ENCODE data around the gene RASA3. TPM values are rescaled to one million over a fixed set of nuclear protein-coding genes. Genes with fewer than 3 reads are reported as not detected.

RASA3 gene
- total RNA-seq, 1 experiment from 2014 or later, result 0.26 TPM

DNA sequence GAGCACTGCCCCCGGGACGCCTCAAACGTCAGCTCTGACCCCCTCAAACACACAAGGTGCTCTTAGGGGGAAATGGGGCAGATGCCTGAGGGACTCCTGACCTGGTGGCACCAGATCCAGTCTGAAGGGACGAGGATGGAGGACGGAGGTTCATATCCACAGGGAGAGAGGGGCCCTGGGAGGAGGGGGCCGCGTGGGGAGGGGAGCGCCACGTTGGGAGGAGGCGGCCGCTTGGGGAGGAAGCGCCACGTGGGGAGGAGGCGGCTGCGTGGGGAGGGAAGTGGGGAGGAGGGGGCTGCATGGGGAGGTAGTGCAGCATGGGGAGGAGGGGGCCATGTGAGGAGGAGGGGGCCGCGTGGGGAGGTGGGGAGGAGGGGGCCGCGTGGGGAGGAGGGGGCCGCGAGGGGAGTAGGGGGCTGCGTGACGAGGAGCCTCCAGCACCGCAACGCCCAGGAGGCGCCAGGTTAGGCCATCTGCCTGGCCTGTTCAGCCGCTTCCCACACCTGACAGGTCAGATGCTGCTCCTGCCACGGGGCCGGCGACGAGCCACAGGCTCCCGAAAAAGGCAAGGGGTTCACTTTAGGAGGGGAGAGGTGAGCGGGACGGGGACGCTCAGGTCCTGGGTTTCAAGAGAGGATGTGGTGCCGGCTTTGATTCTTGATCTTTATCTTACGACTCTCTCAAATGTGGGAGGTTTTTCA is 121.9 kb downstream of the RASA3 start:
- Mint-ChIP-seq H3K9me3 (ENCODE audit: low read depth, unreplicated experiment) (no peaks in the 10 kb centered on the region), H3K36me3 (ENCODE audit: insufficient read depth, unreplicated experiment) (no peaks in the 10 kb centered on the region), H3K4me3 (ENCODE audit: low read depth, unreplicated experiment) (no peak overlapping the region), H3K4me1 (ENCODE audit: low read depth, unreplicated experiment) (no peaks in the 10 kb centered on the region), H3K27me3 (ENCODE audit: unreplicated experiment) (no peaks in the 10 kb centered on the region), H3K27ac (ENCODE audit: unreplicated experiment) (no peak overlapping the region)
- no peak for TF ChIP-seq CTCF (IDR thresholded peaks at IDR 0.05; ENCODE audit: unreplicated experiment)
- DNase-seq, result no peak
- BruUV-seq (replicated peaks), result no TSS peak
- intact Hi-C loops (cut with micrococcal nuclease; ENCODE audit: unreplicated experiment), result no loop called here
- CTCF ChIA-PET, result no interaction called here

GRCh38 chr13:114009590-114010400 is 122.6 kb downstream of the RASA3 start:
- BruUV-seq (replicated peaks), result no TSS peak
- H3K27me3 Mint-ChIP-seq (ENCODE audit: unreplicated experiment), result no peaks in the 10 kb centered on the region
- no peaks in the 10 kb centered on the region for H3K36me3 Mint-ChIP-seq (ENCODE audit: insufficient read depth, unreplicated experiment)
- DNase-seq, result no peak
- no peaks in the 10 kb centered on the region for H3K9me3 Mint-ChIP-seq (ENCODE audit: low read depth, unreplicated experiment)
- no peaks in the 10 kb centered on the region for H3K4me1 Mint-ChIP-seq (ENCODE audit: low read depth, unreplicated experiment)
- TF ChIP-seq CTCF (IDR thresholded peaks at IDR 0.05; ENCODE audit: unreplicated experiment), result no peak
- intact Hi-C loops (cut with micrococcal nuclease; ENCODE audit: unreplicated experiment), result no loop called here
- CTCF ChIA-PET, result no interaction called here
- H3K4me3 Mint-ChIP-seq (ENCODE audit: low read depth, unreplicated experiment), result no peak overlapping the region
- no peak overlapping the region for H3K27ac Mint-ChIP-seq (ENCODE audit: unreplicated experiment)

GRCh38 chr13:114008964-114009589 is 123.3 kb downstream of the RASA3 start:
- no peak overlapping the region for H3K27ac Mint-ChIP-seq (ENCODE audit: unreplicated experiment)
- no peaks in the 10 kb centered on the region for H3K27me3 Mint-ChIP-seq (ENCODE audit: unreplicated experiment)
- CTCF ChIA-PET, result no interaction called here
- no peak for DNase-seq
- no peaks in the 10 kb centered on the region for H3K36me3 Mint-ChIP-seq (ENCODE audit: insufficient read depth, unreplicated experiment)
- no peaks in the 10 kb centered on the region for H3K9me3 Mint-ChIP-seq (ENCODE audit: low read depth, unreplicated experiment)
- no peak for TF ChIP-seq CTCF (IDR thresholded peaks at IDR 0.05; ENCODE audit: unreplicated experiment)
- H3K4me1 Mint-ChIP-seq (ENCODE audit: low read depth, unreplicated experiment), result no peaks in the 10 kb centered on the region
- no TSS peak for BruUV-seq (replicated peaks)
- no peak overlapping the region for H3K4me3 Mint-ChIP-seq (ENCODE audit: low read depth, unreplicated experiment)
- intact Hi-C loops (cut with micrococcal nuclease; ENCODE audit: unreplicated experiment), result no loop called here

DNA sequence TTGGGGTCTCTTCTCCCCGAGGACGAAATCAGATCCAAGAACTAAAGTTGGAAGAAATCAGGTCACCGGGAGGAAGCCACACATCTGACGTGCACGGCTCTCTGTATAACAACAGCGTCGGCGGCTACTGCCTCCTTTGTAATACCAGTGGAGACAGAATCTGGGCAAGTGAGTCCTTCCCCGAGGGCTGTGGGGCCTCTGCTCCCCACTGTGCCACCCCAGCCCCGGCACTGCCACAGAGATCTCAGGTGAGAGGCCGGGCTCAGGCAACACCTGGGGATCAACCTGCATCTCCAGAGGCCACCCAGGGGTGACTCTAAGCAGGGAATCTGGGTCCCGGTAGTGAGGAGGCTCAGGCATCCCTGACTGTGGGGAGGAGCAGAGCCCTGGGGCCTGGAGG is 124.9 kb downstream of the RASA3 start:
- no peak for DNase-seq
- intact Hi-C loops (cut with micrococcal nuclease; ENCODE audit: unreplicated experiment), result no loop called here
- H3K27me3 Mint-ChIP-seq (ENCODE audit: unreplicated experiment), result no peaks in the 10 kb centered on the region
- no TSS peak for BruUV-seq (replicated peaks)
- no peak overlapping the region for H3K27ac Mint-ChIP-seq (ENCODE audit: unreplicated experiment)
- H3K4me3 Mint-ChIP-seq (ENCODE audit: low read depth, unreplicated experiment), result no peak overlapping the region
- H3K36me3 Mint-ChIP-seq (ENCODE audit: insufficient read depth, unreplicated experiment), result no peaks in the 10 kb centered on the region
- no peaks in the 10 kb centered on the region for H3K9me3 Mint-ChIP-seq (ENCODE audit: low read depth, unreplicated experiment)
- TF ChIP-seq CTCF (IDR thresholded peaks at IDR 0.05; ENCODE audit: unreplicated experiment), result no peak
- CTCF ChIA-PET, result no interaction called here
- no peaks in the 10 kb centered on the region for H3K4me1 Mint-ChIP-seq (ENCODE audit: low read depth, unreplicated experiment)
